Neural progenitor cell (in vitro differentiated cells): ENCODE data around the gene OR51E1. TPM values are rescaled to one million over a fixed set of nuclear protein-coding genes. Genes with fewer than 3 reads are reported as not detected.

Source experiments
- DNase-seq: peaks from one replicate; pipeline ENCODE4 v3.0.0-alpha.2; 2016; ENCODE audit warnings: low spot score
- H2AFZ ChIP-seq: fragments of 200-600 bp; sonication (generic); replicated peaks from 2 replicates; pipeline ENCODE4 v1.6.1; 2016; ENCODE audit warnings: antibody characterized with exemption
- H3F3A ChIP-seq: fragments of 200-600 bp; sonication (generic); 2 replicates; pipeline ENCODE4 v1.6.1; 2016; ENCODE audit warnings: antibody characterized with exemption, low read depth
- H3K27ac ChIP-seq: fragments of 200-600 bp; sonication (generic); 2 replicates; pipeline ENCODE4 v1.5.1; 2016; ENCODE audit warnings: mild to moderate bottlenecking
- H3K27me3 ChIP-seq: fragments of 200-600 bp; sonication (generic); 2 replicates; pipeline ENCODE4 v1.6.1; 2016; ENCODE audit warnings: mild to moderate bottlenecking, moderate library complexity
- H3K36me3 ChIP-seq: fragments of 200-600 bp; sonication (generic); 2 replicates; pipeline ENCODE4 v1.5.1; 2016
- H3K4me1 ChIP-seq: fragments of 200-600 bp; sonication (generic); 2 replicates; pipeline ENCODE4 v1.6.1; 2016; ENCODE audit warnings: mixed run types
- H3K4me2 ChIP-seq: fragments of 200-600 bp; sonication (generic); 2 replicates; pipeline ENCODE4 v1.6.1; 2016
- H3K4me3 ChIP-seq: fragments of 200-600 bp; sonication (generic); 2 replicates; pipeline ENCODE4 v1.5.1; 2016
- H3K79me2 ChIP-seq: fragments of 200-600 bp; sonication (generic); 2 replicates; pipeline ENCODE4 v1.6.1; 2016; ENCODE audit warnings: low read depth
- H3K9ac ChIP-seq: fragments of 200-600 bp; sonication (generic); 2 replicates; pipeline ENCODE4 v1.6.1; 2016
- H3K9me3 ChIP-seq: fragments of 200-600 bp; sonication (generic); 2 replicates; pipeline ENCODE4 v1.5.1; 2016; ENCODE audit warnings: low read depth
- H4K20me1 ChIP-seq: fragments of 200-600 bp; sonication (generic); 2 replicates; pipeline ENCODE4 v1.6.1; 2016; ENCODE audit warnings: low read depth
- H3K27ac Mint-ChIP-seq: 3 replicates; pipeline ENCODE4 v1.8.0; 2021; ENCODE audit warnings: mixed read lengths
- H3K27me3 Mint-ChIP-seq: 2 replicates; pipeline ENCODE4 v1.8.0; 2022; ENCODE audit warnings: low read depth, mild to moderate bottlenecking, inconsistent platforms, moderate library complexity, mixed read lengths; ENCODE audit not compliant: insufficient read depth
- H3K36me3 Mint-ChIP-seq: 3 replicates; pipeline ENCODE4 v1.8.0; 2021; ENCODE audit warnings: mixed read lengths
- H3K4me1 Mint-ChIP-seq: 3 replicates; pipeline ENCODE4 v1.8.0; 2021; ENCODE audit warnings: mixed read lengths
- H3K4me3 Mint-ChIP-seq: 3 replicates; pipeline ENCODE4 v1.8.0; 2021; ENCODE audit warnings: mild to moderate bottlenecking, moderate library complexity, mixed read lengths
- H3K9me3 Mint-ChIP-seq: 3 replicates; pipeline ENCODE4 v1.8.0; 2020; ENCODE audit warnings: mixed read lengths
- CTCF ChIP-seq: fragments of 200-600 bp; sonication (generic); IDR thresholded peaks from 2 replicates; pipeline ENCODE4 v1.5.1; 2017; ENCODE audit warnings: antibody characterized with exemption, mild to moderate bottlenecking
- EZH2 ChIP-seq: fragments of 200-600 bp; sonication (generic); IDR thresholded peaks from 2 replicates; pipeline ENCODE4 v1.6.1; 2017; ENCODE audit warnings: antibody characterized with exemption, mild to moderate bottlenecking, moderate library complexity
- EZH2phosphoT487 ChIP-seq: fragments of 200-600 bp; sonication (generic); IDR thresholded peaks from 2 replicates; pipeline ENCODE4 v1.6.1; 2017; ENCODE audit warnings: antibody characterized with exemption
- total RNA-seq: library from RNA; depleted of rRNA; stranded (reverse); fragments of >200 nt; gene quantifications from 2 replicates; pipeline ENCODE4 v1.2.3, GENCODE V29; 2015; ENCODE audit warnings: low replicate concordance

OR51E1 gene
- total RNA-seq, 1 donor from 2014 or later: not detected

DNA sequence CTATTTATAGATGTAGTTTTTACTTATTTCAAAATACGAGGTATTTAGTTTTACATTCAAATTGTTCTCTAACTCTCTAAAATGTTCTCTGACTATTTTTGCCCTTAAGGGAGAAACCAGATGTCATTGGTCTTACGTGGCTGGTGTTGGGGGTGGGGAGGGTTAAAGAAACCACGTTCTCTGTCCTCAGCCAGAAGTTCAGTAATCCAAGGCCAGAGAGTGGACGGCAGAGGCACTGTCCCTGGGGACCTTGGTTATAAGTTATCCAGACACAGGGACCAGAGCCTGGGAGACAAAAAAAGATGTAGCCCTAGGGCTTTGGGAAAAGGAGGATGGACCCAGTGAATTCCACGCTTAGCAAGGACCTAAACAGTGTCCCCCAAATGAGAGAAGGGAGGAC lies 706 bp upstream of the OR51E1 start:
- H3K36me3 ChIP-seq: no peaks in the 10 kb centered on the region
- H3K36me3 Mint-ChIP-seq: no peaks in the 10 kb centered on the region
- H3K9me3 ChIP-seq: no peaks in the 10 kb centered on the region
- no peak overlapping the region for H3K9ac ChIP-seq
- H3K4me2 ChIP-seq: no peak overlapping the region
- no peaks in the 10 kb centered on the region for H3K9me3 Mint-ChIP-seq
- H3K27me3 Mint-ChIP-seq: peaks cover 2% of the 10 kb centered on the region
- TF ChIP-seq CTCF (no peak), EZH2 (no peak), EZH2phosphoT487 (no peak)
- peaks cover 6% of the 10 kb centered on the region for H3K4me1 Mint-ChIP-seq
- H3K79me2 ChIP-seq: no peaks in the 10 kb centered on the region
- no peaks in the 10 kb centered on the region for H4K20me1 ChIP-seq
- H3K4me1 ChIP-seq: no peaks in the 10 kb centered on the region
- H3K4me3 Mint-ChIP-seq: no peak overlapping the region
- no peaks in the 10 kb centered on the region for H3F3A ChIP-seq
- no peak for DNase-seq
- H3K27ac Mint-ChIP-seq: no peak overlapping the region
- H3K4me3 ChIP-seq: no peak overlapping the region
- no peaks in the 10 kb centered on the region for H3K27me3 ChIP-seq
- no peak overlapping the region for H3K27ac ChIP-seq
- H2AFZ ChIP-seq: no peak overlapping the region

DNA sequence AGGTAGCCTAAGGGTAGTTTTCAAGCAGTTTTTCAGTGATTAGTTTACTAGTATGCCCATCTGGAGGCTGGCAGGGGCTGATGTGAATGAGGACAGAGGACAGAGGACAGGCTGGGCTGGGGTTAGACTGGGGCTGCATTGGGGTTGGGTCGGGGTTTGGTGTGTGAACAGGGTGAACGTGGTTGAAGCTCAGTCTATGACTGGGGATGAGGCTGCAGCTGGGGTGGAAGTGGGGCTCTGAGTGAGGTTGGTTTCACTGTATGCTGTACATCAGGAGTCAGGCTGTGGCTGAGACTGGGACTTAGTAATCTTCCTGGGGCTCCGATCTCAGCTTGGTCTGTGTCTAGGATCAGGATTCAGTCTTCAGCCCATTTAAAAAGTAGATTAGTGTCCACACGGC lies 451 bp downstream of the OR51E1 start:
- H3K4me3 ChIP-seq: no peak overlapping the region
- Mint-ChIP-seq H3K9me3 (no peaks in the 10 kb centered on the region), H3K4me1 (peaks cover 6% of the 10 kb centered on the region), H3K36me3 (no peaks in the 10 kb centered on the region), H3K27ac (no peak overlapping the region), H3K4me3 (no peak overlapping the region), H3K27me3 (peaks cover 2% of the 10 kb centered on the region)
- H3K27me3 ChIP-seq: no peaks in the 10 kb centered on the region
- H4K20me1 ChIP-seq: no peaks in the 10 kb centered on the region
- no peak overlapping the region for H3K9ac ChIP-seq
- no peak overlapping the region for H2AFZ ChIP-seq
- no peak overlapping the region for H3K27ac ChIP-seq
- H3K79me2 ChIP-seq: no peaks in the 10 kb centered on the region
- no peaks in the 10 kb centered on the region for H3F3A ChIP-seq
- H3K36me3 ChIP-seq: no peaks in the 10 kb centered on the region
- no peak for TF ChIP-seq EZH2phosphoT487
- TF ChIP-seq CTCF: no peak
- no peak for TF ChIP-seq EZH2
- no peaks in the 10 kb centered on the region for H3K9me3 ChIP-seq
- no peak overlapping the region for H3K4me2 ChIP-seq
- no peaks in the 10 kb centered on the region for H3K4me1 ChIP-seq
- DNase-seq: no peak

DNA sequence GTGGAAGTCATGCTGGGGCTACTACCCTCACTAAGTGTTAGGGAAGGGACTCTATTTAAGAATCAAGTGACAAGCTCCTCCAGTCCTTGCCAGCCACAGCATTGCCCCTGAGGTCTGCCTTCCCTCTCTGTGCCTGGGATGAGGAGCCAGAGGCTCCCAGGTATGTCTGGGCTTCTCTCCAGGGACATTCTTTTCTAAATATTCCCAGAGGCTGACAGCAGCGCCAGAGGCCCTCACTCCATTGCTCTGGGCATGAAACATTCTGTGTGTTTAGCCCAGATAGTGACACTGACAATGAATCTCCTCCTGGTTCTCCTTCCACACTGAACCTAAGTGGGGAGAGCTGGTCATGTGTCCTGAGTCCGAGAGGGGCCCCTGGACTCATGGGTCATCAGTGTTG lies 2.2 kb downstream of the OR51E1 start:
- no peaks in the 10 kb centered on the region for H3F3A ChIP-seq
- no peak overlapping the region for H3K4me2 ChIP-seq
- peaks cover 6% of the 10 kb centered on the region for H3K4me1 Mint-ChIP-seq
- no peak for DNase-seq
- no peak overlapping the region for H3K4me3 ChIP-seq
- H3K4me3 Mint-ChIP-seq: no peak overlapping the region
- H3K27me3 ChIP-seq: no peaks in the 10 kb centered on the region
- H4K20me1 ChIP-seq: no peaks in the 10 kb centered on the region
- no peak overlapping the region for H3K27ac ChIP-seq
- peaks cover 2% of the 10 kb centered on the region for H3K27me3 Mint-ChIP-seq
- H3K9ac ChIP-seq: no peak overlapping the region
- H3K36me3 Mint-ChIP-seq: no peaks in the 10 kb centered on the region
- H3K4me1 ChIP-seq: no peaks in the 10 kb centered on the region
- no peaks in the 10 kb centered on the region for H3K9me3 Mint-ChIP-seq
- no peak overlapping the region for H2AFZ ChIP-seq
- no peak overlapping the region for H3K27ac Mint-ChIP-seq
- H3K79me2 ChIP-seq: no peaks in the 10 kb centered on the region
- H3K36me3 ChIP-seq: no peaks in the 10 kb centered on the region
- no peaks in the 10 kb centered on the region for H3K9me3 ChIP-seq
- TF ChIP-seq CTCF (no peak), EZH2phosphoT487 (no peak), EZH2 (no peak)

DNA sequence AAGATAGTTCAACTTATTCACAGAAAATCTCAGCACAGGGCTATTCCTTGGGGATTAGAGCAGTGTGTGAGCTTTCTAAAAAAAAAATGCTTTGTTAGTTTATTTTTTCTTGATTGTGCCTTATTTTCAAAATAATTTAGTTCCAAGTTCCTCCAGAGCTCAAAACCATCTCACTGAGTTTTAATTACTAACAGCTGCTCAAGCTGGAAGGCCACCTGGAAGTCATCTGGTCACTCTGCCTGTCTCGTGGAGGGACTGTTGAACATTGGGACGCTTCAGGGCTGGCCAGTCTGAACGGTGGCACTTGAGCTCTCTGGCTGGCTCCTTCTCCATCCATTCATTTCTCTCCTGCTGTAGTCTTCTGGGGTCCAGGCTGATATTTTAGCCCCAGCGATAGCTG lies 4.0 kb downstream of the OR51E1 start:
- no peaks in the 10 kb centered on the region for H3K9me3 Mint-ChIP-seq
- peaks cover 2% of the 10 kb centered on the region for H3K27me3 Mint-ChIP-seq
- no peaks in the 10 kb centered on the region for H3K9me3 ChIP-seq
- no peak overlapping the region for H3K27ac Mint-ChIP-seq
- H3K9ac ChIP-seq: no peak overlapping the region
- H4K20me1 ChIP-seq: no peaks in the 10 kb centered on the region
- H3K4me1 Mint-ChIP-seq: no peaks in the 10 kb centered on the region
- no peak overlapping the region for H3K27ac ChIP-seq
- no peaks in the 10 kb centered on the region for H3K27me3 ChIP-seq
- no peaks in the 10 kb centered on the region for H3K36me3 Mint-ChIP-seq
- no peaks in the 10 kb centered on the region for H3K36me3 ChIP-seq
- H3K4me3 ChIP-seq: no peak overlapping the region
- no peak overlapping the region for H3K4me3 Mint-ChIP-seq
- H3F3A ChIP-seq: no peaks in the 10 kb centered on the region
- H3K79me2 ChIP-seq: no peaks in the 10 kb centered on the region
- H2AFZ ChIP-seq: no peak overlapping the region
- no peak for DNase-seq
- no peak overlapping the region for H3K4me2 ChIP-seq
- H3K4me1 ChIP-seq: no peaks in the 10 kb centered on the region
- no peak for TF ChIP-seq CTCF
- TF ChIP-seq EZH2: no peak
- no peak for TF ChIP-seq EZH2phosphoT487
